ENCODE data around the gene AP5B1.

The AP5B1 gene

GRCh38 chr11:65802841-65803240 is 22.1 kb upstream of the AP5B1 start:
- in situ Hi-C loops (cut with MboI; ENCODE audit: low sequenced_read_pairs): loop anchor here (25.0 kb wide), 1 partner anchor 91 kb away; the partner anchor contains the start of genes KAT5 and RNASEH2C

- in situ Hi-C loops (cut with MboI; ENCODE audit: low sequenced_read_pairs): loop anchor here (25.0 kb wide), 1 partner anchor 89 kb away; the partner anchor contains the start of genes KAT5 and RNASEH2C
Observed at GRCh38 chr11:65801153-65801987, 20.6 kb upstream of the AP5B1 start.

- in situ Hi-C loops (cut with MboI; ENCODE audit: low sequenced_read_pairs): no loop called here
Observed at GRCh38 chr11:65798882-65799281, 18.1 kb upstream of the AP5B1 start.

- in situ Hi-C loops (cut with MboI; ENCODE audit: low sequenced_read_pairs): no loop called here
Observed at GRCh38 chr11:65797711-65798110, 16.9 kb upstream of the AP5B1 start.

- in situ Hi-C loops (cut with MboI; ENCODE audit: low sequenced_read_pairs): no loop called here
Observed at GRCh38 chr11:65796726-65797601, 16.2 kb upstream of the AP5B1 start.

GRCh38 chr11:65794570-65795510 is 14.1 kb upstream of the AP5B1 start:
- in situ Hi-C loops (cut with MboI; ENCODE audit: low sequenced_read_pairs): no loop called here

GRCh38 chr11:65793625-65794400 is 13.0 kb upstream of the AP5B1 start:
- in situ Hi-C loops (cut with MboI; ENCODE audit: low sequenced_read_pairs): no loop called here

- in situ Hi-C loops (cut with MboI; ENCODE audit: low sequenced_read_pairs): no loop called here
Observed at GRCh38 chr11:65793144-65793581, 12.4 kb upstream of the AP5B1 start.

GRCh38 chr11:65792456-65792855 is 11.7 kb upstream of the AP5B1 start:
- in situ Hi-C loops (cut with MboI; ENCODE audit: low sequenced_read_pairs): no loop called here

GRCh38 chr11:65791719-65792213 is 11.0 kb upstream of the AP5B1 start:
- in situ Hi-C loops (cut with MboI; ENCODE audit: low sequenced_read_pairs): no loop called here

GRCh38 chr11:65790902-65791650 is 10.3 kb upstream of the AP5B1 start:
- in situ Hi-C loops (cut with MboI; ENCODE audit: low sequenced_read_pairs): no loop called here

GRCh38 chr11:65790104-65790901 is 9.5 kb upstream of the AP5B1 start:
- in situ Hi-C loops (cut with MboI; ENCODE audit: low sequenced_read_pairs): no loop called here

GRCh38 chr11:65789230-65790103 is 8.7 kb upstream of the AP5B1 start:
- in situ Hi-C loops (cut with MboI; ENCODE audit: low sequenced_read_pairs): no loop called here

GRCh38 chr11:65788821-65789220 is 8.0 kb upstream of the AP5B1 start:
- in situ Hi-C loops (cut with MboI; ENCODE audit: low sequenced_read_pairs): no loop called here

GRCh38 chr11:65787649-65788622 is 7.2 kb upstream of the AP5B1 start:
- in situ Hi-C loops (cut with MboI; ENCODE audit: low sequenced_read_pairs): no loop called here
